Thymus (tissue), 11 donors: ENCODE data around the gene RPP30. TPM values are rescaled to one million over a fixed set of nuclear protein-coding genes. Genes with fewer than 3 reads are reported as not detected.
"Not testable (repeated sequence)": the region's sequence is repeated elsewhere in the genome, so short reads cannot be mapped to it uniquely, and the experiment has no call there.

Experiments used
- DNase-seq, 9 donors: peaks; one replicate each; pipeline ENCODE4 v3.0.0-alpha.2; 2013; ENCODE audit warnings: low spot score in 9 of 9, low read depth in 6 of 9, missing footprints in 1 of 9
- H3K27ac ChIP-seq, 2 donors: one replicate each; pipeline ENCODE4 v1.5.1; 2013; ENCODE audit warnings: control low read depth in 1 of 2, low read depth in 1 of 2, low read length in 1 of 2, mild to moderate bottlenecking in 1 of 2, moderate library complexity in 1 of 2
- H3K27me3 ChIP-seq, 2 donors: one replicate each; pipeline ENCODE4 v1.5.1; 2013; ENCODE audit warnings: low read length in 1 of 2; ENCODE audit not compliant: control insufficient read depth in 2 of 2, insufficient read depth in 1 of 2
- H3K36me3 ChIP-seq, 2 donors: one replicate each; pipeline ENCODE4 v1.5.1; 2013; ENCODE audit warnings: low read length in 1 of 2, mild to moderate bottlenecking in 1 of 2, moderate library complexity in 1 of 2; ENCODE audit not compliant: control insufficient read depth in 2 of 2, insufficient read depth in 2 of 2
- H3K4me1 ChIP-seq, 2 donors: one replicate each; pipeline ENCODE4 v1.5.1; 2013; ENCODE audit warnings: low read length in 2 of 2; ENCODE audit not compliant: control insufficient read depth in 2 of 2, insufficient read depth in 2 of 2
- H3K4me3 ChIP-seq, 2 donors: one replicate each; pipeline ENCODE4 v1.5.1; 2013; ENCODE audit warnings: low read length in 2 of 2, control low read depth in 1 of 2, mild to moderate bottlenecking in 1 of 2
- H3K9me3 ChIP-seq, 2 donors: one replicate each; pipeline ENCODE4 v1.5.1; 2013; ENCODE audit warnings: low read length in 1 of 2, mild to moderate bottlenecking in 1 of 2; ENCODE audit not compliant: control insufficient read depth in 2 of 2, insufficient read depth in 1 of 2
- WGBS: extraction: QIAGEN DNeasy Blood & Tissue Kit; methylation state at CpG from one replicate; pipeline ENCODE4 v1.1.7; 2013; 5-methylcytosine and 5-hydroxymethylcytosine counted together
- polyA plus RNA-seq: library from polyadenylated mRNA; stranded (reverse); fragments of 200-250 nt; gene quantifications from one replicate; pipeline ENCODE4 v1.2.3, GENCODE V29; 2013
- total RNA-seq: library from RNA; stranded (reverse); fragments of 120-200 nt; gene quantifications from one replicate; pipeline ENCODE4 v1.2.4, GENCODE V29; 2013
- donor health status: healthy.

Gene RPP30
- total and polyA plus RNA-seq, 2 donors: 47.1 to 66.8 TPM

- 98% methylated on average over 6 of the region's 6 CpGs for WGBS
- H3K36me3 ChIP-seq: no peaks in the 10 kb centered on the region
- H3K27me3 ChIP-seq: no peaks in the 10 kb centered on the region
- H3K4me1 ChIP-seq: peaks cover 9 to 29% of the 10 kb centered on the region in 2 donors
- H3K9me3 ChIP-seq: peaks cover 0 to 3% of the 10 kb centered on the region in 2 donors
- no peak for DNase-seq
- no peak overlapping the region for H3K4me3 ChIP-seq
- H3K27ac ChIP-seq: no peak overlapping the region
Measured at GRCh38 chr10:90939648-90940047, 67.9 kb downstream of the RPP30 start.

GRCh38 chr10:90942980-90943379, 71.2 kb downstream of the RPP30 start:
- DNase-seq, H3K36me3 ChIP-seq, H3K4me3 ChIP-seq, H3K27me3 ChIP-seq, H3K9me3 ChIP-seq: not testable (repeated sequence)
- WGBS: 67% methylated on average over 3 of the region's 3 CpGs
- H3K27ac ChIP-seq: peak overlapping the region in 1 of 2 donors; percentile 12
- peaks cover 16 to 47% of the 10 kb centered on the region in 2 donors for H3K4me1 ChIP-seq

- Histone ChIP-seq H3K27me3 (no peaks in the 10 kb centered on the region), H3K36me3 (no peaks in the 10 kb centered on the region), H3K4me3 (no peak overlapping the region), H3K27ac (peak overlapping the region in 1 of 2 donors; percentile 98), H3K9me3 (peaks cover 0 to 3% of the 10 kb centered on the region in 2 donors), H3K4me1 (peaks cover 16 to 53% of the 10 kb centered on the region in 2 donors)
- WGBS: 11% methylated on average over 1 of the region's 1 CpG
- peak in 1 of 9 donors; percentile 64 for DNase-seq
Measured at GRCh38 chr10:90944749-90945148, 73.0 kb downstream of the RPP30 start.

- Histone ChIP-seq H3K27ac (peak overlapping the region; percentile 1 to 98), H3K4me1 (peaks cover 16 to 46% of the 10 kb centered on the region in 2 donors), H3K4me3 (no peak overlapping the region), H3K27me3 (no peaks in the 10 kb centered on the region), H3K36me3 (no peaks in the 10 kb centered on the region), H3K9me3 (peaks cover 0 to 3% of the 10 kb centered on the region in 2 donors)
- WGBS: 67% methylated on average over 4 of the region's 4 CpGs
- peak in 1 of 9 donors; percentile 53 for DNase-seq
Measured at GRCh38 chr10:90945491-90946070, 73.8 kb downstream of the RPP30 start.

- no peaks in the 10 kb centered on the region for H3K27me3 ChIP-seq
- H3K27ac ChIP-seq: peak overlapping the region; percentile 96 to 98
- H3K4me3 ChIP-seq: peak overlapping the region; percentile 18 to 21
- peak in 7 of 9 donors; percentile 60 to 90 (median 73) for DNase-seq
- no peaks in the 10 kb centered on the region for H3K36me3 ChIP-seq
- H3K9me3 ChIP-seq: peaks cover 0 to 3% of the 10 kb centered on the region in 2 donors
- 84% methylated on average over 5 of the region's 5 CpGs for WGBS
- H3K4me1 ChIP-seq: peaks cover 16 to 41% of the 10 kb centered on the region in 2 donors
Measured at GRCh38 chr10:90947030-90947960, 75.5 kb downstream of the RPP30 start.

Other genes starting within 250 kb of the RPP30 start
- gene HTR7, start 13.9 kb upstream of the RPP30 start, total RNA-seq: 0.14 TPM
- 0.09 TPM for gene HTR7, start 13.9 kb upstream of the RPP30 start, polyA plus RNA-seq
- gene ANKRD1, start 49.1 kb downstream of the RPP30 start, total RNA-seq: 2.0 TPM
- 27.4 TPM for gene ANKRD1, start 49.1 kb downstream of the RPP30 start, polyA plus RNA-seq